Gastroesophageal sphincter (tissue), 4 donors: ENCODE measurements around the gene GABRB2. TPM values are rescaled to one million over a fixed set of nuclear protein-coding genes. Genes with fewer than 3 reads are reported as not detected.

Source experiments
- ATAC-seq: fragments of 150-250 bp; one replicate; pipeline ENCODE4 v1.9.1; 2016; ENCODE audit warnings: mild to moderate bottlenecking, moderate library complexity
- H3K27ac ChIP-seq, 4 donors: fragments of 200-600 bp; sonication (generic) in 3 of 4; 1 replicate in 3 of 4; 2 replicates in 1 of 4; pipeline ENCODE4 v1.5.1; 2016 to 2019
- H3K27me3 ChIP-seq: fragments of 200-600 bp; sonication (generic); one replicate; pipeline ENCODE4 v1.5.1; 2019
- H3K36me3 ChIP-seq, 2 donors: fragments of 200-600 bp; sonication (generic); one replicate each; pipeline ENCODE4 v1.5.1; 2019; ENCODE audit warnings: control low read depth in 1 of 2
- H3K4me1 ChIP-seq, 3 donors: fragments of 200-600 bp; sonication (generic); 1 replicate in 2 of 3; 2 replicates in 1 of 3; pipeline ENCODE4 v1.5.1; 2016 to 2019; ENCODE audit warnings: control low read depth in 2 of 3
- H3K4me3 ChIP-seq, 2 donors: fragments of 200-600 bp; sonication (generic); one replicate each; pipeline ENCODE4 v1.5.1; 2019; ENCODE audit warnings: mild to moderate bottlenecking in 1 of 2, moderate library complexity in 1 of 2
- H3K9me3 ChIP-seq, 3 donors: fragments of 200-600 bp; sonication (generic); one replicate each; pipeline ENCODE4 v1.5.1; 2017 to 2019; ENCODE audit warnings: control low read depth in 2 of 3
- CTCF ChIP-seq, 4 experiments: fragments of 200-600 bp in 2 of 4; fragments of 450-650 bp in 2 of 4; sonication (generic) in 1 of 4; IDR thresholded peaks; one replicate each; pipeline ENCODE4 v1.5.1; 2017 to 2019; ENCODE audit warnings: antibody characterized with exemption in 4 of 4, mild to moderate bottlenecking in 2 of 4, moderate library complexity in 2 of 4
- EP300 ChIP-seq: sonication (generic); formaldehyde crosslinking; IDR thresholded peaks from one replicate; pipeline ENCODE4 v1.6.1; 2017; ENCODE audit warnings: antibody characterized with exemption, mild to moderate bottlenecking
- POLR2A ChIP-seq, 2 donors: fragments of 450-650 bp; IDR thresholded peaks; one replicate each; pipeline ENCODE4 v1.6.1; 2017; ENCODE audit warnings: antibody characterized with exemption in 2 of 2, mild to moderate bottlenecking in 2 of 2, moderate library complexity in 1 of 2
- POLR2AphosphoS5 ChIP-seq: sonication (generic); formaldehyde crosslinking; IDR thresholded peaks from one replicate; pipeline ENCODE4 v1.6.1; 2017; ENCODE audit warnings: antibody characterized with exemption
- WGBS, 2 donors: methylation state at CpG; one replicate each; pipeline ENCODE4 v1.1.5; 2018; ENCODE audit warnings: low coverage in 1 of 2; 5-methylcytosine and 5-hydroxymethylcytosine counted together
- total RNA-seq, 4 donors: library from RNA; depleted of rRNA; stranded (reverse); fragments of >200 nt; gene quantifications; one replicate each; pipeline ENCODE4 v1.1.0, GENCODE V29; 2016

Gene GABRB2
- total RNA-seq, result 10 to 100 TPM in 1 of 4 donors, 1 to 10 TPM in 3; 1.0 to 17.3 (median 1.1) TPM

GRCh38 chr5:161546470-161547301 lies at the start of gene GABRB2:
TSS of gene GABRB2 (minus strand) at chr5:161546725. CDS start at chr5:161546643, 82 bp downstream.
- peaks cover 84% of the 10 kb centered on the region for H3K27me3 ChIP-seq
- peaks cover 0 to 6% (median 0%) of the 10 kb centered on the region in 3 donors for H3K9me3 ChIP-seq
- H3K4me1 ChIP-seq, result peaks cover 0 to 37% (median 11%) of the 10 kb centered on the region in 3 donors
- ATAC-seq, result no peak
- peak within 1 kb of the TSS in 1 of 4 donors; percentile 8 for H3K27ac ChIP-seq
- TF ChIP-seq CTCF (IDR thresholded peaks at IDR 0.05) (no peak), POLR2AphosphoS5 (no peak), EP300 (no peak)
- peak within 1 kb of the TSS; percentile 45 to 51 for H3K4me3 ChIP-seq
- no peaks in the 10 kb centered on the region for H3K36me3 ChIP-seq
- 0 to 2% methylated on average over 13 to 25 of the region's 31 CpGs for WGBS, 2 donors

GRCh38 chr5:161585798-161586197 lies 39.3 kb upstream of the GABRB2 start:
- H3K27ac ChIP-seq, result no peak overlapping the region
- H3K4me3 ChIP-seq, result no peak overlapping the region
- H3K36me3 ChIP-seq, result no peaks in the 10 kb centered on the region
- 6% methylated on average over 1 of the region's 1 CpG; no CpG with 5 or more reads in 1 of the 2 donors for WGBS, 2 donors
- ATAC-seq, result no peak
- no peaks in the 10 kb centered on the region for H3K27me3 ChIP-seq
- no peaks in the 10 kb centered on the region for H3K9me3 ChIP-seq
- no peak for TF ChIP-seq CTCF (IDR thresholded peaks at IDR 0.05)
- TF ChIP-seq POLR2AphosphoS5, result no peak
- no peak for TF ChIP-seq EP300
- no peak for TF ChIP-seq POLR2A (IDR thresholded peaks at IDR 0.05)
- no peaks in the 10 kb centered on the region for H3K4me1 ChIP-seq

- no peaks in the 10 kb centered on the region for H3K9me3 ChIP-seq
- TF ChIP-seq POLR2AphosphoS5 (no peak), EP300 (no peak)
- no peak overlapping the region for H3K27ac ChIP-seq
- H3K4me3 ChIP-seq, result no peak overlapping the region
- no peaks in the 10 kb centered on the region for H3K36me3 ChIP-seq
- no peak for ATAC-seq
- H3K4me1 ChIP-seq, result no peaks in the 10 kb centered on the region
- WGBS, 2 donors, result 90 to 92% methylated on average over 5 of the region's 5 CpGs
- no peaks in the 10 kb centered on the region for H3K27me3 ChIP-seq
These were observed 34.1 kb upstream of the GABRB2 start for GRCh38 chr5:161580621-161581020.

- no peak for TF ChIP-seq POLR2A (IDR thresholded peaks at IDR 0.05)
- TF ChIP-seq EP300, result no peak
- TF ChIP-seq CTCF (IDR thresholded peaks at IDR 0.05), result no peak
- TF ChIP-seq POLR2AphosphoS5, result no peak
- Histone ChIP-seq H3K27me3 (peaks cover 10% of the 10 kb centered on the region), H3K36me3 (no peaks in the 10 kb centered on the region), H3K4me3 (no peak overlapping the region), H3K9me3 (no peaks in the 10 kb centered on the region), H3K27ac (no peak overlapping the region), H3K4me1 (no peaks in the 10 kb centered on the region)
- WGBS, 2 donors, result 61 to 79% methylated on average over 3 of the region's 3 CpGs
- ATAC-seq, result no peak
These were observed 26.4 kb upstream of the GABRB2 start for GRCh38 chr5:161572914-161573313.

- TF ChIP-seq CTCF (IDR thresholded peaks at IDR 0.05) (no peak), POLR2A (IDR thresholded peaks at IDR 0.05) (no peak), POLR2AphosphoS5 (no peak), EP300 (no peak)
- no peak for ATAC-seq
- 79% methylated on average over 2 of the region's 2 CpGs for WGBS, 2 donors
- Histone ChIP-seq H3K27me3 (peaks cover 13% of the 10 kb centered on the region), H3K9me3 (no peaks in the 10 kb centered on the region), H3K4me3 (no peak overlapping the region), H3K4me1 (no peaks in the 10 kb centered on the region), H3K27ac (no peak overlapping the region), H3K36me3 (no peaks in the 10 kb centered on the region)
These were observed 19.6 kb upstream of the GABRB2 start for GRCh38 chr5:161566081-161566480.
